Hepatocyte (in vitro differentiated cells): ENCODE data around the gene DEPDC5. TPM values are rescaled to one million over a fixed set of nuclear protein-coding genes. Genes with fewer than 3 reads are reported as not detected.

ENCODE experiments used
- DNase-seq: peaks from one replicate; pipeline ENCODE4 v3.0.0-alpha.2; 2016; ENCODE audit warnings: low spot score
- H2AFZ ChIP-seq: fragments of 200-600 bp; sonication (generic); 2 replicates; pipeline ENCODE4 v1.6.0; 2016; ENCODE audit warnings: antibody characterized with exemption, mild to moderate bottlenecking
- H3K27ac ChIP-seq: fragments of 200-600 bp; sonication (generic); 2 replicates; pipeline ENCODE4 v1.5.1; 2016; ENCODE audit warnings: mild to moderate bottlenecking
- H3K27me3 ChIP-seq: fragments of 200-600 bp; sonication (generic); 2 replicates; pipeline ENCODE4 v1.6.1; 2016
- H3K36me3 ChIP-seq: fragments of 200-600 bp; sonication (generic); replicated peaks from 2 replicates; pipeline ENCODE4 v1.5.1; 2016; ENCODE audit warnings: low read depth; ENCODE audit not compliant: insufficient read depth
- H3K4me1 ChIP-seq: fragments of 200-600 bp; sonication (generic); 2 replicates; pipeline ENCODE4 v1.5.1; 2016; ENCODE audit warnings: mild to moderate bottlenecking, moderate library complexity; ENCODE audit not compliant: insufficient read depth
- H3K4me2 ChIP-seq: fragments of 200-600 bp; sonication (generic); 2 replicates; pipeline ENCODE4 v1.6.0; 2016
- H3K4me3 ChIP-seq: fragments of 200-600 bp; sonication (generic); 2 replicates; pipeline ENCODE4 v1.5.1; 2016; ENCODE audit warnings: mild to moderate bottlenecking
- H3K79me2 ChIP-seq: fragments of 200-600 bp; sonication (generic); 2 replicates; pipeline ENCODE4 v1.6.0; 2017; ENCODE audit warnings: mild to moderate bottlenecking
- H3K9me2 ChIP-seq: fragments of 200-600 bp; sonication (generic); replicated peaks from 2 replicates; pipeline ENCODE4 v1.6.0; 2017; ENCODE audit warnings: mild to moderate bottlenecking; ENCODE audit not compliant: insufficient read depth
- H3K9me3 ChIP-seq: fragments of 200-600 bp; sonication (generic); 2 replicates; pipeline ENCODE4 v1.5.1; 2016; ENCODE audit warnings: low read depth, mild to moderate bottlenecking
- H4K20me1 ChIP-seq: fragments of 200-600 bp; sonication (generic); 2 replicates; pipeline ENCODE4 v1.6.0; 2016; ENCODE audit warnings: mild to moderate bottlenecking; ENCODE audit not compliant: insufficient read depth, poor library complexity, severe bottlenecking
- CTCF ChIP-seq: fragments of 200-600 bp; sonication (generic); IDR thresholded peaks from 2 replicates; pipeline ENCODE4 v1.5.1; 2016; ENCODE audit warnings: antibody characterized with exemption, mild to moderate bottlenecking; ENCODE audit not compliant: poor library complexity
- EZH2 ChIP-seq: fragments of 200-600 bp; sonication (generic); IDR thresholded peaks from 2 replicates; pipeline ENCODE4 v1.6.1; 2016; ENCODE audit warnings: antibody characterized with exemption, mild to moderate bottlenecking, borderline replicate concordance
- EZH2phosphoT487 ChIP-seq: fragments of 200-600 bp; sonication (generic); IDR thresholded peaks from one replicate; pipeline ENCODE4 v1.6.1; 2018; ENCODE audit warnings: antibody characterized with exemption, mild to moderate bottlenecking, low read depth, moderate library complexity; ENCODE audit not compliant: unreplicated experiment, severe bottlenecking
- WGBS: methylation state at CpG from one replicate; pipeline ENCODE4 v1.1.6; 2016; ENCODE audit warnings: low lambda C conversion rate; ENCODE audit errors: missing lambda C conversion rate; 5-methylcytosine and 5-hydroxymethylcytosine counted together
- polyA plus RNA-seq: library from polyadenylated mRNA; unstranded; fragments of >200 nt; fragmentation: Nextera tagmentation; extraction: Ambion mirVana; gene quantifications from 2 replicates; pipeline ENCODE4 v1.2.1, GENCODE V29; 2016
- total RNA-seq: library from RNA; depleted of rRNA; stranded (reverse); fragments of >200 nt; gene quantifications from 2 replicates; pipeline ENCODE4 v1.2.3, GENCODE V29; 2014

DEPDC5 gene
- total and polyA plus RNA-seq, 2 experiments from 2014 or later, result 12.9 to 14.5 TPM

DNA sequence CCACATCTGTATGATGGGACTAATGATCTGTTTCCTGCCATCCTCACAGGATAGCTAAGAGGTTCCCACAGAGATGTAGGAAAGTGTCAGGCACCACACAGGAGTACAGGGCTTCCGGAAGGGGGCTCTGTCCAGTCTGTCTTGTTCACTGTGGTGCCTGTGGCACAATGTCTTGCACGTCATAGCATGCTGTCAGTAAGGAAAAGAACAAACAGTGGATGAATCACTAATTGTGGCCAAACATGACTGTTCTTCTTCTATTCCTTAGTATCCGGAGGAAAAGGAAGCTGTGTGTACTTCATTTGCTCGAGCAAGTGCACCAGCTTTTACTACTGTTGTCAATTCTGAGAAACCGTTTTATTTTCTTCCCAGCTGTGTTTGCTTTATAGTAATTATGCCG lies 117.1 kb downstream of the DEPDC5 start:
- Histone ChIP-seq H3K4me1 (no peaks in the 10 kb centered on the region), H2AFZ (no peak overlapping the region), H3K9me3 (no peaks in the 10 kb centered on the region), H4K20me1 (no peaks in the 10 kb centered on the region), H3K36me3 (no peaks in the 10 kb centered on the region), H3K27ac (peak overlapping the region; percentile 76), H3K4me3 (no peak overlapping the region), H3K79me2 (no peaks in the 10 kb centered on the region), H3K27me3 (no peaks in the 10 kb centered on the region), H3K4me2 (no peak overlapping the region), H3K9me2 (no peaks in the 10 kb centered on the region)
- 86% methylated on average over 6 of the region's 6 CpGs for WGBS
- no peak for TF ChIP-seq CTCF
- no peak for TF ChIP-seq EZH2
- no peak for TF ChIP-seq EZH2phosphoT487
- peak; percentile 33 for DNase-seq

GRCh38 chr22:31871480-31871879 lies 117.7 kb downstream of the DEPDC5 start:
- DNase-seq, result no peak
- 97% methylated on average over 4 of the region's 4 CpGs for WGBS
- Histone ChIP-seq H3K9me2 (no peaks in the 10 kb centered on the region), H3K27ac (peak overlapping the region; percentile 76), H3K4me3 (no peak overlapping the region), H3K4me2 (no peak overlapping the region), H3K4me1 (no peaks in the 10 kb centered on the region), H3K36me3 (no peaks in the 10 kb centered on the region), H3K79me2 (no peaks in the 10 kb centered on the region), H4K20me1 (no peaks in the 10 kb centered on the region), H3K9me3 (no peaks in the 10 kb centered on the region), H2AFZ (no peak overlapping the region), H3K27me3 (no peaks in the 10 kb centered on the region)
- TF ChIP-seq EZH2phosphoT487 (no peak), CTCF (no peak), EZH2 (no peak)

GRCh38 chr22:31872209-31872608 lies 118.4 kb downstream of the DEPDC5 start:
- Histone ChIP-seq H3K4me1 (no peaks in the 10 kb centered on the region), H3K79me2 (no peaks in the 10 kb centered on the region), H2AFZ (no peak overlapping the region), H3K36me3 (no peaks in the 10 kb centered on the region), H3K27me3 (no peaks in the 10 kb centered on the region), H3K27ac (peak overlapping the region; percentile 76), H3K4me3 (no peak overlapping the region), H3K9me3 (no peaks in the 10 kb centered on the region), H4K20me1 (no peaks in the 10 kb centered on the region), H3K9me2 (no peaks in the 10 kb centered on the region), H3K4me2 (no peak overlapping the region)
- 79% methylated on average over 4 of the region's 4 CpGs for WGBS
- TF ChIP-seq EZH2phosphoT487 (no peak), CTCF (no peak), EZH2 (no peak)
- no peak for DNase-seq

DNA sequence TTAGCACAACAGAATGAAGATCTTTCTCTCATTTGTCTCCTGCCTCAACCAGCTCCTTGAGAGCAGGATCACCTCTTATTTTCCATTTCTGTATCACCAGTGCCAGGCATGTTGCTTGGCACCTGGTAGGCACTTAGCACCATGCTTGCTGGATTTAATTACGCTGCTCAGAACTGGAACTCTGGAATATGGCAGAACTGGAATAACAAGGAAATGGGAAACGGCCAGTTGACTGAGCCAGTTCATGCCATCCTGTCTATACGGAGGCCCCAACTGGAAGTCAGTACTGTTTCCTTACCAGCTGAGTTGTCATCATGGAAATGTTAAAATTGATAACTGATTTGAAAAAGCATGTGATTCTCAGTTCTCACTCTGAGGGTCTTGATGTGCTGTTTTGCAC lies 121.0 kb downstream of the DEPDC5 start:
- Histone ChIP-seq H2AFZ (no peak overlapping the region), H3K4me1 (no peaks in the 10 kb centered on the region), H3K9me2 (no peaks in the 10 kb centered on the region), H3K27ac (no peak overlapping the region), H3K79me2 (no peaks in the 10 kb centered on the region), H3K36me3 (no peaks in the 10 kb centered on the region), H4K20me1 (no peaks in the 10 kb centered on the region), H3K9me3 (no peaks in the 10 kb centered on the region), H3K4me2 (no peak overlapping the region), H3K4me3 (no peak overlapping the region), H3K27me3 (no peaks in the 10 kb centered on the region)
- no peak for TF ChIP-seq EZH2
- TF ChIP-seq CTCF, result no peak
- no peak for TF ChIP-seq EZH2phosphoT487
- WGBS, result 93% methylated on average over 3 of the region's 3 CpGs
- no peak for DNase-seq
